Epithelial cell of proximal tubule (primary cell): ENCODE measurements around the gene SLC6A8. TPM values are rescaled to one million over a fixed set of nuclear protein-coding genes. Genes with fewer than 3 reads are reported as not detected.

Source experiments
- DNase-seq: peaks from one replicate; pipeline ENCODE4 v3.0.0-alpha.2; 2011; ENCODE audit warnings: low read depth
- H3K4me3 ChIP-seq: 2 replicates; pipeline ENCODE4 v1.5.1; 2011; ENCODE audit warnings: low read depth, mild to moderate bottlenecking, low read length
- CTCF ChIP-seq: conservative IDR thresholded peaks from 2 replicates; pipeline ENCODE4 v1.5.1; 2012; ENCODE audit warnings: low read depth, mild to moderate bottlenecking, low read length
- total RNA-seq: library from RNA; depleted of rRNA; stranded (reverse); fragments of >200 nt; gene quantifications from 2 replicates; pipeline ENCODE4 v1.2.3, GENCODE V29; 2015

Gene SLC6A8
- total RNA-seq, 1 donor from 2014 or later = 30.5 TPM

DNA sequence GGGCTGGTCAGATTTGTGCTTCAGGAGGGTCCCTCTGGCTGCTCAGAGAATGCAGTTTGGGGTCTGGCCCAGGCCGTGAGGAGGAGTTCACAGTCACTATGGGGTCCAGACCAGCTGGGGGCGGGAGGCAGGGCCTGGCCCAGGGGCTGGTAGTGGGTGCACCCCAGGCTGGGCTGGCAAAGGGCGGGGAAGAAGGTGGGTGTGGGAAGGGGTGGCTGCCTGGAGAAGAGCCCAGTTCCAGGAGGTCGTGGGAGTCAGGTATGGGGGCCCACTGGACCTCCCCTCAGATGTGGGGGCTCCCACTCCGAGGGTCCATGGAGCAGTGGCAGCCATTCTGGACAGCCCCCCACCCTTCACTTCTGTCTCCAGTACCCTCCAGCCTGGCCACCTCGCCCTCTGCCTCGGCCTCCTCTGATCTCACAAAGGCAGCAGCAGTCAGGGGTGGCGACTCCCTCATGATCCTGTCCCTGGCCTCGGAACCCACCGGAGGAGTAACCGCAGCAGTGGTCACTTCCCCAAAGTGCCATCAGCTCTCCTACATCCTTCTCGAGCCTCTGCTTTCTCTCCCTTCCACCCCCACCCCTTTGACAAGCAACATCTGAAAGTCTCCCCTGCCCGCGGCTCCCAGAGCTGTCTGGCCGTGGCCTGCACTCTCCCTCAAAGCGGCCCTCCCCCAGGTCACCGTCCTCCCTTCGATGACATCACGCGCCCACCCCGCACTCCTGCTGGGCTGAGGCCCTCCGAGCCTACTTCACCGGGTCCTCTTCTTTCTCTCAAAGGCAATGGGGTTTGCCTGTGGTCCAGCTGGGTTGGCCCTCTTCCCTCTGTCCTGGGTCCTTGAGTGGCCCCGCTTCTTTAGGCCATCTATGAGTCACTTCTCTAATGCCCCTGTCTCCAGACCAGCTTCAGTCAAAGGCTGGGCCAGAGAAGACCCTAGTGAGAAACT is 1.7 kb upstream of the SLC6A8 start:
- no peak overlapping the region for H3K4me3 ChIP-seq
- DNase-seq = no peak
- no peak for TF ChIP-seq CTCF

- DNase-seq = no peak
- H3K4me3 ChIP-seq = no peak overlapping the region
- no peak for TF ChIP-seq CTCF
Observed at GRCh38 chrX:153686711-153687110, 1.0 kb upstream of the SLC6A8 start.

- no peak overlapping the region for H3K4me3 ChIP-seq
- no peak for DNase-seq
- no peak for TF ChIP-seq CTCF
Observed at GRCh38 chrX:153688071-153688470, 345 bp downstream of the SLC6A8 start.

DNA sequence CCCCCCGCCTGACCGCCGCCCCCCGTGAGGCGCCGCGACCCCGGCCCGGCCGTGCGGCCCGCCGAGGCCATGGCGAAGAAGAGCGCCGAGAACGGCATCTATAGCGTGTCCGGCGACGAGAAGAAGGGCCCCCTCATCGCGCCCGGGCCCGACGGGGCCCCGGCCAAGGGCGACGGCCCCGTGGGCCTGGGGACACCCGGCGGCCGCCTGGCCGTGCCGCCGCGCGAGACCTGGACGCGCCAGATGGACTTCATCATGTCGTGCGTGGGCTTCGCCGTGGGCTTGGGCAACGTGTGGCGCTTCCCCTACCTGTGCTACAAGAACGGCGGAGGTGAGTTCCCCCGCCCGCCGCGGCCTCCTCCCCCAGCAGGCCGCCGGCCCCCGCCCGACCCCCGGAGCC is 780 bp downstream of the SLC6A8 start:
- no peak for TF ChIP-seq CTCF
- H3K4me3 ChIP-seq = peak overlapping the region; percentile 51
- no peak for DNase-seq

- peak overlapping the region; percentile 52 for H3K4me3 ChIP-seq
- no peak for DNase-seq
- TF ChIP-seq CTCF = no peak
Observed at GRCh38 chrX:153688911-153689590, 1.3 kb downstream of the SLC6A8 start.

DNA sequence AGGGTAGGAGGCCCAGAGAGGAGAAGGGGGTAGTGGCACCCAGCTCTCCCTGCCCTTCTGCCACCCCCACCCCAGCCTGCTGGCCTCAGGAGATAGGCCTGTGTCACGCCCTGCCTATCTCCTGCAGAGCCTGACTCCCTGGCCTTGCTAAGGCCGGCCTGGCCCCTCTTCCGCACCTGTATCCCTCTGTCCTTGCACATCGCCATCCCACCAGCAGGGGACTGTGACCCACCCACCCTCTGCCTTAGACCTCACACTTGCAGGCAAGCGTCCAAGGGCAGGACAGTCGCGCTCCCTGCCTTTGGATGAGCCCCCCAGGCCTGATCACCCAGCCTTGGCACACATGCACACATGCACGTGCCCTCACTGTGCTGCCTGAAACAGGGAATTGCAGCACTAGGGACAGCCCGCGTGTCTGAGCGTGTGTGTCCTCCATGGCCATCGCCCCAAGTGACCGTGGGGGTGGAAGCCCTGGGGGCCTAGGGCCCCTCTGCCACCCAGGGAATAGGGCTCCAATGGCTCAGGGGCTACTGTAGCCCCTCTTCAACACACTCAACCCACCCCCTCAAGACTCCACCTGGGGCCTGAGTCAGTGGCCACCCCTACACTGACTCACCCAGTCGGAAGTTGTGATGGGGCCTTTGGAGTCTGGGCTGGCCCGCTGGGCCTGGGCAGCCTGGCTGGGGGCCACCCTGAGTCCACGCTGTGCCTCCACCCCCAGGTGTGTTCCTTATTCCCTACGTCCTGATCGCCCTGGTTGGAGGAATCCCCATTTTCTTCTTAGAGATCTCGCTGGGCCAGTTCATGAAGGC is 2.1 kb downstream of the SLC6A8 start:
- TF ChIP-seq CTCF = peak; percentile 33
- H3K4me3 ChIP-seq = peak overlapping the region; percentile 52
- no peak for DNase-seq
